OCI-LY3 (cell line): Measurements from ENCODE around the gene NR3C2.

ENCODE experiments used
- EZH2phosphoT487 ChIP-seq: fragments of 200-600 bp; shearing (Covaris generic); IDR thresholded peaks from 2 replicates; pipeline ENCODE4 v1.6.1; 2018; ENCODE audit warnings: antibody characterized with exemption, mixed run types, low read depth
- TF ChIP-seq, protein P1 (sequence below): fragments of 200-600, 300-600 bp; sonication (generic); IDR thresholded peaks from 2 replicates; pipeline ENCODE4 v1.5.1; 2014; ENCODE audit warnings: antibody characterized with exemption, low read length, low read depth

DNA sequence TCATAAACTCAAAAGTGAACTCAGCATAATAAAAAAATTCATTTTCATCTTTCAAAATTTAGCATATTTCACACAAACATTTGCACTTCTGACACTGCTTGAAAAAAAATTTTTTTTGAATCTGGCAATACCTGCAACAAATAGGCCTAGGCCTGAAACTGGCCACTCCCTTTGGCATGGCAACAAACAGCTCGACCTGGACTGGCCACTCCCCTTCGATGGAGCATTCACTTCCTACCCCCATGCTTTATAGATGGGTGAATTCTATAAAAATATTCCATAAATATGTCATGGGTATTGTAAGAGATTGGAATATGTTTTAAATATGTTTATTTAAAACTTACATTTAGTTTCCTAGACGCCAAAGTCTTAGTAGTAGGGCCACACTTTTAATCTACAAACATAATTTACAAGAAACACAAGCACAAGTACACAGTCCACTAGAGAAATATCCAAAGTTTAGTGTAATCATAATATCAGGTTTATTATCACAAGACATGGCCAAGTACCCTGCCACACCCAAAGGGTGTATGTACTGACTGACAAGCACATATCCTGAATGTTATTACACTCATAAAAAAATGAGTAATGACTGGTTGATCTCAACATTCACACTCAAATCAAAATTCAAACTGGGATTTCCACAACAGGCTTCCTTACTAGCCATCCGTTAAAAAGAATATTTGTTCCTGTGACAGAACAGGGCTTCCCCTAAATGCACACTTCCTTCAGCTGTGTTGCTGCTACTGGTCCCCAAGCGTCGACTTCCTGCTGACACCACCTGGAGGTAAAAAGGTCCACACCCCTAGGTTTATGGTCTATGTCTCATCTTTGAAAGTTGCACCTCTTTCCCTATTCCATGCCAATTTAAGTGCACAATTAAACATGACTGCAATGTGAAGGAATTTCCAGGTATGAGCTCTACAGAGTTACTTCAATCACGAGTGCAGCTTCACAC, 271.5 kb downstream of the NR3C2 start:
- TF ChIP-seq, protein P1, sequence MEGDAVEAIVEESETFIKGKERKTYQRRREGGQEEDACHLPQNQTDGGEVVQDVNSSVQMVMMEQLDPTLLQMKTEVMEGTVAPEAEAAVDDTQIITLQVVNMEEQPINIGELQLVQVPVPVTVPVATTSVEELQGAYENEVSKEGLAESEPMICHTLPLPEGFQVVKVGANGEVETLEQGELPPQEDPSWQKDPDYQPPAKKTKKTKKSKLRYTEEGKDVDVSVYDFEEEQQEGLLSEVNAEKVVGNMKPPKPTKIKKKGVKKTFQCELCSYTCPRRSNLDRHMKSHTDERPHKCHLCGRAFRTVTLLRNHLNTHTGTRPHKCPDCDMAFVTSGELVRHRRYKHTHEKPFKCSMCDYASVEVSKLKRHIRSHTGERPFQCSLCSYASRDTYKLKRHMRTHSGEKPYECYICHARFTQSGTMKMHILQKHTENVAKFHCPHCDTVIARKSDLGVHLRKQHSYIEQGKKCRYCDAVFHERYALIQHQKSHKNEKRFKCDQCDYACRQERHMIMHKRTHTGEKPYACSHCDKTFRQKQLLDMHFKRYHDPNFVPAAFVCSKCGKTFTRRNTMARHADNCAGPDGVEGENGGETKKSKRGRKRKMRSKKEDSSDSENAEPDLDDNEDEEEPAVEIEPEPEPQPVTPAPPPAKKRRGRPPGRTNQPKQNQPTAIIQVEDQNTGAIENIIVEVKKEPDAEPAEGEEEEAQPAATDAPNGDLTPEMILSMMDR, result 0 out of 2 replicates have a peak, but pooled peaks have one; percentile 5
- no peak for TF ChIP-seq EZH2phosphoT487
